Esophagus squamous epithelium (tissue), 5 donors: Measurements from ENCODE around the gene TMEM50B. TPM values are rescaled to one million over a fixed set of nuclear protein-coding genes. Genes with fewer than 3 reads are reported as not detected.

Source experiments
- DNase-seq: peaks from one replicate; lab custom pipeline; 2025; lab: John Stamatoyannopoulos, UW
- H3K27ac ChIP-seq, 4 donors: fragments of 200-600 bp; sonication (generic); one replicate each; pipeline ENCODE4 v1.5.1; 2016 to 2019; ENCODE audit warnings: mild to moderate bottlenecking in 1 of 4
- H3K27me3 ChIP-seq, 4 donors: fragments of 200-600 bp; sonication (generic); 1 replicate in 3 of 4; 2 replicates in 1 of 4; pipeline versions ENCODE4 v1.5.1 to v1.6.0; 2017 to 2021; ENCODE audit warnings: antibody characterized with exemption in 1 of 4
- H3K36me3 ChIP-seq, 3 donors: fragments of 200-600 bp; sonication (generic); one replicate each; pipeline ENCODE4 v1.5.1; 2016 to 2019
- H3K4me1 ChIP-seq, 3 donors: fragments of 200-600 bp; sonication (generic); one replicate each; pipeline ENCODE4 v1.5.1; 2017 to 2019
- H3K4me3 ChIP-seq, 4 donors: fragments of 200-600 bp; sonication (generic); 1 replicate in 3 of 4; 2 replicates in 1 of 4; pipeline ENCODE4 v1.5.1; 2016 to 2019; ENCODE audit warnings: mild to moderate bottlenecking in 2 of 4, moderate library complexity in 1 of 4
- H3K9me3 ChIP-seq, 3 donors: fragments of 200-600 bp; sonication (generic); one replicate each; pipeline ENCODE4 v1.5.1; 2016 to 2019
- CTCF ChIP-seq, 6 experiments: fragments of 450-650 bp in 4 of 6; fragments of 200-600 bp in 2 of 6; sonication (generic) in 2 of 6; IDR thresholded peaks; one replicate each; pipeline ENCODE4 v1.5.1; 2016 to 2019; ENCODE audit warnings: antibody characterized with exemption in 6 of 6, mild to moderate bottlenecking in 4 of 6, moderate library complexity in 4 of 6
- POLR2A ChIP-seq, 4 donors: fragments of 450-650 bp; IDR thresholded peaks; one replicate each; pipeline ENCODE4 v1.6.1; 2017; ENCODE audit warnings: antibody characterized with exemption in 4 of 4, mild to moderate bottlenecking in 4 of 4, moderate library complexity in 3 of 4
- WGBS, 2 donors: methylation state at CpG; one replicate each; pipeline ENCODE4 v1.1.5; 2018; 5-methylcytosine and 5-hydroxymethylcytosine counted together
- intact Hi-C: fragments of 100-400 bp; cut with DNase I; formaldehyde crosslinking; loops from one replicate; pipeline ENCODE4 v1.15.0; 2022
- total RNA-seq, 4 donors: library from RNA; depleted of rRNA; stranded (reverse); fragments of >200 nt; gene quantifications; one replicate each; pipeline ENCODE4 v1.1.0, GENCODE V29; 2016
- donor health status: DM: yes; HTN: yes; CAD: no.

TMEM50B gene
- total RNA-seq, 4 donors from 2014 or later = 18.3 to 48.1 (median 33.6) TPM

- WGBS, 2 donors = 70 to 80% methylated on average over 6 of the region's 6 CpGs
- DNase-seq = no peak
- H3K36me3 ChIP-seq = peaks cover 11 to 69% (median 23%) of the 10 kb centered on the region in 3 donors
Measured at GRCh38 chr21:33437140-33437539, 42.6 kb downstream of the TMEM50B start.

GRCh38 chr21:33434770-33435360 is 44.9 kb downstream of the TMEM50B start:
- peak overlapping the region; percentile 78 to 96 (median 94) for H3K27ac ChIP-seq
- H3K4me1 ChIP-seq = peaks cover 21 to 53% (median 23%) of the 10 kb centered on the region in 3 donors
- H3K27me3 ChIP-seq = no peaks in the 10 kb centered on the region
- WGBS, 2 donors = 17 to 37% methylated on average over 3 to 5 of the region's 5 CpGs
- peaks cover 11 to 91% (median 28%) of the 10 kb centered on the region in 3 donors for H3K36me3 ChIP-seq
- TF ChIP-seq POLR2A (IDR thresholded peaks at IDR 0.05) (no peak), CTCF (IDR thresholded peaks at IDR 0.05) (no peak)
- no peak for DNase-seq
- H3K4me3 ChIP-seq = peak overlapping the region in 1 of 4 donors; percentile 9
- H3K9me3 ChIP-seq = no peaks in the 10 kb centered on the region
- intact Hi-C loops = loop anchor here (10.0 kb wide), 1 partner anchor 70 kb away; no protein-coding TSS in a partner anchor

More at GRCh38 chr21:33437140-33437539, 42.6 kb downstream of the TMEM50B start:
- Histone ChIP-seq H3K9me3 (no peaks in the 10 kb centered on the region), H3K4me1 (peaks cover 21 to 48% (median 25%) of the 10 kb centered on the region in 3 donors), H3K27ac (peak overlapping the region in 1 of 4 donors; percentile 25), H3K4me3 (no peak overlapping the region), H3K27me3 (no peaks in the 10 kb centered on the region)
- intact Hi-C loops = loop anchor here (10.0 kb wide), 1 partner anchor 72 kb away; no protein-coding TSS in a partner anchor
- TF ChIP-seq CTCF (IDR thresholded peaks at IDR 0.05) (no peak), POLR2A (IDR thresholded peaks at IDR 0.05) (no peak)

- Histone ChIP-seq H3K4me3 (no peak overlapping the region), H3K36me3 (peaks cover 11 to 97% (median 28%) of the 10 kb centered on the region in 3 donors), H3K27me3 (no peaks in the 10 kb centered on the region), H3K27ac (peak overlapping the region; percentile 78 to 96 (median 94)), H3K9me3 (no peaks in the 10 kb centered on the region), H3K4me1 (peaks cover 32 to 66% (median 36%) of the 10 kb centered on the region in 3 donors)
- TF ChIP-seq POLR2A (IDR thresholded peaks at IDR 0.05) (no peak), CTCF (IDR thresholded peaks at IDR 0.05) (no peak)
- intact Hi-C loops = loop anchor here (10.0 kb wide), 1 partner anchor 69 kb away; no protein-coding TSS in a partner anchor
- DNase-seq = no peak
- 59 to 60% methylated on average over 5 to 7 of the region's 8 CpGs for WGBS, 2 donors
Measured at GRCh38 chr21:33433425-33434114, 46.2 kb downstream of the TMEM50B start.

- Histone ChIP-seq H3K4me3 (no peak overlapping the region), H3K27me3 (no peaks in the 10 kb centered on the region), H3K27ac (peak overlapping the region; percentile 78 to 96 (median 94)), H3K36me3 (peaks cover 11 to 97% (median 28%) of the 10 kb centered on the region in 3 donors), H3K4me1 (peaks cover 37 to 72% (median 40%) of the 10 kb centered on the region in 3 donors), H3K9me3 (no peaks in the 10 kb centered on the region)
- no peak for TF ChIP-seq POLR2A (IDR thresholded peaks at IDR 0.05)
- no peak for TF ChIP-seq CTCF (IDR thresholded peaks at IDR 0.05)
- no peak for DNase-seq
- 79 to 91% methylated on average over 4 to 8 of the region's 8 CpGs for WGBS, 2 donors
- intact Hi-C loops = loop anchor here (10.0 kb wide), 1 partner anchor 68 kb away; no protein-coding TSS in a partner anchor
Measured at GRCh38 chr21:33433001-33433400, 46.8 kb downstream of the TMEM50B start.
